ENCODE data around the gene POU2F2.

POU2F2 gene

DNA sequence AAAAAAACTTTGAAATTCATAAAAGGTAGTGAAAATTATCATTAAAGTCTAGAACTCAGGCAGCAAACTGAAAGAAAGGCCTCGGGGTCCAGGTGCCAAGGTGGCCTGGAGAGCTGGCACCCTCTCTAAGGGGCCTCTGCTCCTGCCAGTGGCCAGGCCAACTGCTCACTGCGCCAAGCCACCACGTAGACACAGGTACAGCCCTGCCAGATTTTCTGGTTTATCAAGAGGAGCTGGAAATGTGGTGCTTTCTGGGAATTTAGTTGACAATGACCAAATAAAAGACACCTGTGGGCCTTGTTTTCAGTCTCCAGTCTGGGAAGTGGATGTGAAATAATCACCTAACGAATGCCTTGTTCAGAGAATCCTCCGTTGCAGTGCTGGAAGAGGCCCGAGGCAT, 33.5 kb downstream of the POU2F2 start:
- no peak for DNase-seq

DNA sequence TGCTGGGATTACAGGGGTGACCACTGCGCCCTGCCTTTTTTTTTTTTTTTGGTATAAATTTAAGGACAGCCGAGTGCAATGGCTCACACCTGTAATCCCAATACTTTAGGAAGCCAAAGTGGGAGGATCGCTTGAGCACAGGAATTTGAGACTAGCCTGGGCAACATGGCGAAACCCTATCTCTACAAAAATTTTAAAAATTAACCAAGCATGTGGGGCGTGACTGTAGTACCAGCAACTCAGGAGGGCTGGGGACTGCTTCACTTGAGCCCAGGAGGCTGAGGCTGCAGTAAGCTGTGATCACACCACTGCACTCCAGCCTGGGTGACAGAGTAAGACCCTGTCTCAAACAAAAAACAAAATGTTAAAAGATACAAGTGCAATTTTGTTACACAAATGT, 34.8 kb downstream of the POU2F2 start:
- DNase-seq, result no peak

DNA sequence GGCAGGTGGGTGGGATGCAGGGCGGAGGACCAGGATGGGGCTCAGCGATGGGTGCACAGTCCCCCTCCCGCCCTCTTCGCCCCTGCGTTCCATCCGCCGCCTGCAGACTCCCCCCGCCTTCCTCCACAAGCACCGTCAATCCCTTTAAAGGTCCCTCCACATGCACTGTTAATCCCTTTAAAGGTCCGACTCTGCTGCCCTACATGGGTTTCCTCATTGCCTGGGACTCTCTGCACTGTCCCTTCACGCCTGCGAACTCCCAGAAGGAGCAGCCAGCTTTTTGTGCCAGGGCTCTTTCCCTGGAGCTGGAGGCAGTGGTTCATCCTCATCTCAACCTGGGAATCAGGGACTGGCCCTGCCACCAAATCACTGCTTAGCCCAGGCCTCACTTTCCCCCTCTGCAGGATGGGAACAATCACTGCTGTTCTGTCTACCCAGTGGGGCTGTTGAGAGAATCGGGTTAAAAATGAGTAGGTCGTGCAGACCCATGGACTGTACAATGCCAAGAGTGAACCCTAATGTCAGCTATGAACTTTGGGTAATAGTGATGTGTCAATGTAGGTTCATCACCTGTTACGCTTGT, 35.9 kb downstream of the POU2F2 start:
- DNase-seq, result no peak

DNA sequence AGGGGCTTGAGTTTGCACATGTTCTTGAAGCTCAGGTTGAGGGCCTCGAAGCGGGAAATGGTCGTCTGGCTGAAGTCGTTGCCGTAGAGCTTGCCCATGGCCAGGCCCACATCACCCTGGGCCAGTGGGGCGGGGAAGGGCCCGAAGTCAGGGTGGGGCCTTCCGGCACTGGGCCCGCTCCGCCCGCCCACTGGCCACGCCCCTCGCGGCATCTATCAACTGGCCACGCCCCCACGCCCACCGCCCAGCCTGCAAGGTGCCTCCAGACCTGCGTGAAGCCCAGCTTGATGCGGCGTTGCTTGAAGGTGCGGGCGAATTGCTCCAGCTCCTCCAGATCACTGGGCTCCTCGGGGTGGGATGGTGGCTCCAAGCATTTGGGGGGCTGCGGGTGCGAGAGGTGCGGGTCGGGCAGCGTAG, 36.4 kb downstream of the POU2F2 start:
- DNase-seq, result no peak

DNA sequence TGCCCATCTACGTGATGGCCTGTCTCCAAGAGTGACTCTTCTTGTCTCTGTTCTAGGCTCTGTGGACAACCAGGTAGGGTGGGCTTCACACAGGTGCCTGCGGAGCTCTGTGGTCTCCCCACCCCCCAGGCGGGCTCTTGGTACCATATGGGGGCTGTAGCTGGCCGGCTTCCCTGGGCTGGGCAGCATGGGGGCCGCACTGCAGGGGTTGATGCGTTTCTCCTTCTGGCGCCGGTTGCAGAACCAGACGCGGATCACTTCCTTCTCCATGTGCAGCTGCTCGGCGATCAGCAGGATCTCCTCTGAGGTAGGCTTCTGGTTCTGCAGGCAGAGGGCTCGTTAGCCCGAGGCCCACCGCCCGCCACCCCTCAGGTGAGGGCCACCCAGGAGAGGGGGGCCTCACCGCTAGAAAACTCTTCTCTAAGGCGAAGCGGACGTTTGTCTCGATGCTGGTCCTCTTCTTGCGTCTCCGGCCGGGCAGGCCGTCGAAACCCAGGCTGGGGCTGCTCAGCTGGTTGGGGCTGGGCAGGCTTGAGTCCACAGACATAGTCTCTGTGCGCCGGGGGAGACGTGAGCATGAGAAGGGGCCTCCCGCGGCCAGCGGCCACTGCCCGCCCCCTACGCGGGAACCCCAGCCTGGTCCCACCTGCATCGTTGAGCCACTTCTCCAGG, 37.0 kb downstream of the POU2F2 start:
- DNase-seq, result no peak

- no peak for DNase-seq
Measured at GRCh38 chr19:42093926-42094325, 38.3 kb downstream of the POU2F2 start.

GRCh38 chr19:42093505-42093904, 38.7 kb downstream of the POU2F2 start:
- no peak for DNase-seq

GRCh38 chr19:42092350-42092749, 39.9 kb downstream of the POU2F2 start:
- peak; percentile 49 for DNase-seq

DNA sequence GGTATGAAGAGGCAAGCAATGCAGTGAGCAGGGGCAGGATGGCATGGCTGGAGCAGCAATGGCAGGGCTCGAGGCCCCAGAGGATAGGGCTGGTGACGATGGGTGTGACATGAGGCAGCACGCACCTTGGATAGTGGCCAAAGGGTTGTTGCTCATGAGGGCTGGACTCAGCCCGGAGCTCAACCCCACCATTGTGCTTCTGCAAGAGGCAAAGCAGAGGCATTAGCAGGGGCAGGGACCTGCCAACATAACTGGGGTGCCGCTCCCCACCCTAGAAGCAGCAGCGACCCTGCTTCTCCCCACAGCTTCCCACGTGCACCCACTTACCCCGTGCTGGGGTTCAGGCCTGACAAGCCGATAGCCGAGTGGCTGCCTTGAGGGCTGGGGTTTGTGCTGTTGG, 40.5 kb downstream of the POU2F2 start:
- DNase-seq, result no peak

- DNase-seq, result no peak
Measured at GRCh38 chr19:42091300-42091699, 40.9 kb downstream of the POU2F2 start.

- DNase-seq, result no peak
Measured at GRCh38 chr19:42090672-42091071, 41.6 kb downstream of the POU2F2 start.

DNA sequence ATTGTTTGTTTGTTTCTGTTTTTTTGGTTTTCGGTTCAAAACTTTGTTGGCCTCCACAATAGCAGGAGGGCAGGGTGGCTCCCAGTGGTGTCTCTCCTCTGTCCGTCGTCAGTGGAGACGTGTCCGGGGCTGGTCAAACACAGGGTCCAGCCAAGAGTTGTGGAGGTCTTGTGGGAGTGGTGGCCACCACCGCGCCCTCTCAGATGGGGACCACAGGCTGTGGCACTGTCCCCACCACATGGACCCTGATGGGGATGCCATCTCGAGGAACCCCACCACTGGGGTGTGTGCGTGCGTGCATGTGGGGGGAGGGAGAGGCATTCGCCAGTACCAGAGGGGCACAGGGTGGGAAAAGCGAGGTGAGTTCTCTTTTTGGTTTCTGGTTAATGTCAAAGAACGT, 42.5 kb downstream of the POU2F2 start:
- DNase-seq, result no peak

- no peak for DNase-seq
Measured at GRCh38 chr19:42089191-42089750, 43.0 kb downstream of the POU2F2 start.

GRCh38 chr19:42088471-42089190, 43.6 kb downstream of the POU2F2 start:
- DNase-seq, result no peak

DNA sequence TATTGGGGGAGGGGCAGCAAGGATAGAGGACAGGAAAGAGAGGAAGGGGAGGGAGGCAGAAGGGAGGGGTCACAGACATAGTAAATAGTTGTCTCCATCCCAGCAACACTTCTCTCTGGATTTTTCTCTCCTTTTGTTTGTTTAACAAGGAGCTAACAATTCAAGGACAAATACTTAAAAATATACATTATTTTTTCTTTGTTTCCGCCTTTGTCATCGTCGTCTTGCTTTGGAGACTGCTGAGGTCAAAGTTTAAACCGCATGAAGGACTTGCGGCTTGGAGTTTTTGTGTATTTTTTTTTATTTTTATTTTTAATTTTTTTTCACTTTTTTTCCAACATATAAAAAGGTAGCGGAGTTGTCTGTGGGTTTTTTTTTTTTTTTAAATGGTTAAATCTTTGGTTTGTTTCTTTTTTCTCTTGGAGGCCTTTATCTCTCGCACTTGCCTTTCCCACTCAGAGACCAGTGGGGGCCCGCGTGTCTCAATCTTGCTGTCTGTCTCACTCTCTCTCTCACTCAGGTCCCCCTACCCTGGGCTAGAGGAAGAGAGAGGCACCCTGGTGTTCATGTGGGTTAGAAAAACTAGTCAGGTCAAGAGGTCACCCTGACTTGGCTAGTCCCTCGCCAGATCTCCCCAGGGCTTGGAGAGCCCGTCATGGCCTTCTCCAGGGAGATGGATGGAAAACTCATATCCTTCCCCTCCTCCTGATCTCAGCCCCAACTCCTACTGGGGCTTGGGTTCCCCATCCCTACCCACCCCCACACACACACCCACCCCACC, 45.3 kb downstream of the POU2F2 start:
- no peak for DNase-seq

GRCh38 chr19:42086188-42086736, 46.0 kb downstream of the POU2F2 start:
- DNase-seq, result no peak

GRCh38 chr19:42083537-42083936, 48.7 kb downstream of the POU2F2 start:
- DNase-seq, result no peak

DNA sequence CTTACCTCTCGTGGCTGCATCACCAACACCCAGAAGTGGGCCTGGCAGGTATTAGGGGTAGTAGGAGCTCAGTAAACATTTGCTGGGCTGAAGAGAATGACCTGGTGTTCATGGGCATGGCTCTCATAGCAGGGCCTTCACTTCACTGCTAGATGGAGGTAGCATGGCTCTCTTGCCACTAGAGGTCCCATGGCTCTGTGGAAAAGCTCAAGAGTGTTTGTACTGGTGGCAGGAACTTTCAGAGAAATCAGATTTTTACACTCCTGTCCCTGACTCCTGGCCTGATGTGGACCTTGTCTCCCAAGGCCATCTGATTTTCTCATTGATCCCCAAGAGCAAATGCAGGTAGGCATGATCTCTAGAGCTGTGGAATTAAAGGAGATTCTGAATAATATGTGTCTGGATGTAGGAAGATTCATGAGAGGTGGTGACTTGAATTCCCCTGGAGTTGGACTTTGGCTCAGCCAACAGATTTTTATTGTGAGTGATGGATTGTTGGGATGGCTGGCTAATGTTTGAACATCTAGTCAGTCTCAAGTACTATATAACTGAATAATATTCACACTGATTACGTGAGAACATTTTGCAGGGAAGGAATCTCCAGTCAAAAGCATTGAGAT, 50.6 kb downstream of the POU2F2 start:
- DNase-seq, result no peak

DNA sequence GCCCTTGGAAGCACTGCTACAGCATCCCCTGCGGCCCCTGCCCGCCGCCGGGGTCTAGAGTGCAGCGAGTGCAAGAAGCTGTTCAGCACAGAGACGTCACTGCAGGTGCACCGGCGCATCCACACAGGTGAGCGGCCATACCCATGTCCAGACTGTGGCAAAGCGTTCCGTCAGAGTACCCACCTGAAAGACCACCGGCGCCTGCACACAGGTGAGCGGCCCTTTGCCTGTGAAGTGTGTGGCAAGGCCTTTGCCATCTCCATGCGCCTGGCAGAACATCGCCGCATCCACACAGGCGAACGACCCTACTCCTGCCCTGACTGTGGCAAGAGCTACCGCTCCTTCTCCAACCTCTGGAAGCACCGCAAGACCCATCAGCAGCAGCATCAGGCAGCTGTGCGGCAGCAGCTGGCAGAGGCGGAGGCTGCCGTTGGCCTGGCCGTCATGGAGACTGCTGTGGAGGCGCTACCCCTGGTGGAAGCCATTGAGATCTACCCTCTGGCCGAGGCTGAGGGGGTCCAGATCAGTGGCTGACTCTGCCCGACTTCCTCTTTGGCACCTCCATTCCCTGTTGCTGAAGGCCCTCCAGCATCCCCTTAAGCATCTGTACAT, 51.4 kb downstream of the POU2F2 start:
- no peak for DNase-seq

DNA sequence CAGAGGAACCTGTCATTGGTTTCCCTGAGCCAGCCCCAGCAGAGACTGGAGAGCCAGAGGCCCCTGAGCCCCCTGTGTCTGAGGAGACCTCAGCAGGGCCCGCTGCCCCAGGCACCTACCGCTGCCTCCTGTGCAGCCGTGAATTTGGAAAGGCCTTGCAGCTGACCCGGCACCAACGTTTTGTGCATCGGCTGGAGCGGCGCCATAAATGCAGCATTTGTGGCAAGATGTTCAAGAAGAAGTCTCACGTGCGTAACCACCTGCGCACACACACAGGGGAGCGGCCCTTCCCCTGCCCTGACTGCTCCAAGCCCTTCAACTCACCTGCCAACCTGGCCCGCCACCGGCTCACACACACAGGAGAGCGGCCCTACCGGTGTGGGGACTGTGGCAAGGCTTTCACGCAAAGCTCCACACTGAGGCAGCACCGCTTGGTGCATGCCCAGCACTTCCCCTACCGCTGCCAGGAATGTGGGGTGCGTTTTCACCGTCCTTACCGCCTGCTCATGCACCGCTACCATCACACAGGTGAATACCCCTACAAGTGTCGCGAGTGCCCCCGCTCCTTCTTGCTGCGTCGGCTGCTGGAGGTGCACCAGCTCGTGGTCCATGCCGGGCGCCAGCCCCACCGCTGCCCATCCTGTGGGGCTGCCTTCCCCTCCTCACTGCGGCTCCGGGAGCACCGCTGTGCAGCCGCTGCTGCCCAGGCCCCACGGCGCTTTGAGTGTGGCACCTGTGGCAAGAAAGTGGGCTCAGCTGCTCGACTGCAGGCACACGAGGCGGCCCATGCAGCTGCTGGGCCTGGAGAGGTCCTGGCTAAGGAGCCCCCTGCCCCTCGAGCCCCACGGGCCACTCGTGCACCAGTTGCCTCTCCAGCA, 52.1 kb downstream of the POU2F2 start:
- DNase-seq, result no peak

GRCh38 chr19:42079276-42079669, 53.0 kb downstream of the POU2F2 start:
- DNase-seq, result no peak
